WTC11 (cell line): ENCODE results near the gene LSM11. TPM values are rescaled to one million over a fixed set of nuclear protein-coding genes. Genes with fewer than 3 reads are reported as not detected.
A peak's percentile ranks its signal among the peaks of the same experiment; 100 is the strongest.

ENCODE experiments used
- ATAC-seq: fragments of 200-7000 bp; cut with Tn5 transposase; 2 replicates; pipeline ENCODE4 v1.10.0; 2021; ENCODE audit warnings: mild to moderate bottlenecking, moderate library complexity
- CTCF ChIA-PET: fragments of 300-600 bp; sonication (Branson Sonifier 250); formaldehyde crosslinking; loops from one replicate; lab custom pipeline; 2021; ENCODE audit warnings: antibody characterized with exemption; lab: Charles Lee
- POLR2A ChIA-PET: fragments of 350-600 bp; sonication (Branson Sonifier 250); formaldehyde crosslinking; loops from one replicate; lab custom pipeline; 2021; ENCODE audit warnings: antibody characterized with exemption; lab: Charles Lee
- DNase-seq: peaks from one replicate; pipeline ENCODE4 v3.0.0; 2021; ENCODE audit warnings: low spot score
- H3K27ac Mint-ChIP-seq: 2 replicates; pipeline ENCODE4 v1.8.0; 2021; ENCODE audit warnings: mixed read lengths
- H3K27me3 Mint-ChIP-seq: 2 replicates; pipeline ENCODE4 v1.8.0; 2021; ENCODE audit warnings: low read depth, mild to moderate bottlenecking, moderate library complexity, mixed read lengths
- H3K36me3 Mint-ChIP-seq: 2 replicates; pipeline ENCODE4 v1.8.0; 2021; ENCODE audit warnings: mixed read lengths
- H3K4me1 Mint-ChIP-seq: 2 replicates; pipeline ENCODE4 v1.8.0; 2022; ENCODE audit warnings: mixed read lengths
- H3K4me3 Mint-ChIP-seq: 2 replicates; pipeline ENCODE4 v1.8.0; 2021; ENCODE audit warnings: mild to moderate bottlenecking, moderate library complexity, mixed read lengths
- H3K9me3 Mint-ChIP-seq: 2 replicates; pipeline ENCODE4 v1.8.0; 2021; ENCODE audit warnings: mixed read lengths
- AR ChIP-seq: fragments of 250-450 bp; sonication (Bioruptor Pico); IDR thresholded peaks from 2 replicates; pipeline ENCODE4 v1.9.0; 2021; ENCODE audit warnings: mild to moderate bottlenecking
- ARID4B ChIP-seq: sonication (generic); formaldehyde crosslinking; IDR thresholded peaks from 2 replicates; pipeline ENCODE4 v1.8.0; 2023; ENCODE audit warnings: missing genetic modification reagents, mild to moderate bottlenecking, borderline replicate concordance
- E2F4 ChIP-seq: sonication (generic); formaldehyde crosslinking; IDR thresholded peaks from 2 replicates; pipeline ENCODE4 v1.8.1; 2022; ENCODE audit warnings: low read depth, mild to moderate bottlenecking, moderate library complexity, missing genetic modification reagents, borderline replicate concordance
- FOXP4 ChIP-seq: sonication (generic); formaldehyde crosslinking; IDR thresholded peaks from 2 replicates; pipeline ENCODE4 v1.8.0; 2022; ENCODE audit warnings: mild to moderate bottlenecking, missing genetic modification reagents
- GRHL2 ChIP-seq: fragments of 250-450 bp; sonication (Bioruptor Pico); IDR thresholded peaks from 2 replicates; pipeline ENCODE4 v1.8.0; 2022; ENCODE audit warnings: mild to moderate bottlenecking, moderate library complexity; ENCODE audit not compliant: insufficient replicate concordance, severe bottlenecking
- NFATC4 ChIP-seq: fragments of 250-450 bp; sonication (Bioruptor Pico); IDR thresholded peaks from 2 replicates; pipeline ENCODE4 v1.9.0; 2021; ENCODE audit warnings: mild to moderate bottlenecking
- TCF7 ChIP-seq: sonication (generic); formaldehyde crosslinking; IDR thresholded peaks from 2 replicates; pipeline ENCODE4 v1.8.0; 2022; ENCODE audit warnings: mild to moderate bottlenecking, low read depth, missing genetic modification reagents, moderate library complexity
- TEAD4 ChIP-seq: sonication (generic); formaldehyde crosslinking; IDR thresholded peaks from 2 replicates; pipeline ENCODE4 v1.8.0; 2022; ENCODE audit warnings: mild to moderate bottlenecking, missing genetic modification reagents
- ZNF121 ChIP-seq: sonication (generic); formaldehyde crosslinking; IDR thresholded peaks from 2 replicates; pipeline ENCODE4 v1.8.0; 2023; ENCODE audit warnings: missing genetic modification reagents
- ZNF512 ChIP-seq: sonication (generic); formaldehyde crosslinking; IDR thresholded peaks from 2 replicates; pipeline ENCODE4 v1.8.1; 2022; ENCODE audit warnings: missing genetic modification reagents, borderline replicate concordance
- total RNA-seq: library from RNA; stranded (reverse); gene quantifications from 3 replicates; pipeline ENCODE4 v1.2.3, GENCODE V29; 2021

LSM11 gene
- total RNA-seq, 1 experiment from 2014 or later: 5.2 TPM

- TF ChIP-seq E2F4 (no peak), ZNF512 (CRISPR knock-in tag) (no peak), FOXP4 (CRISPR knock-in tag) (peak; percentile 50), ARID4B (peak; percentile 90)
Observed at GRCh38 chr5:157731272-157732129, 12.0 kb upstream of the LSM11 start, which contains the start of gene THG1L (continued).

- peaks cover 38% of the 10 kb centered on the region for H3K36me3 Mint-ChIP-seq
- ChIA-PET POLR2A (interaction anchor here (1.0 to 1.8 kb wide), 3 partner anchors 12 to 80 kb away, joined by 3 to 4 read pairs (median 3); partner anchors contain the start of genes LSM11 and SOX30), CTCF (interaction anchor here (1.0 to 3.4 kb wide), 5 partner anchors 10 to 260 kb away, joined by 3 to 45 read pairs (median 4); partner anchors contain the start of gene LSM11)
- H3K27me3 Mint-ChIP-seq: no peaks in the 10 kb centered on the region
- H3K4me1 Mint-ChIP-seq: peaks cover 5% of the 10 kb centered on the region
- ATAC-seq (no peak), DNase-seq (no peak)
- peaks cover 7% of the 10 kb centered on the region for H3K9me3 Mint-ChIP-seq
- H3K27ac Mint-ChIP-seq: 0 out of 2 replicates have a peak overlapping the region, but pooled peaks have one; percentile 60
- TF ChIP-seq TCF7 (no peak), GRHL2 (no peak), NFATC4 (CRISPR knock-in tag) (no peak), AR (CRISPR knock-in tag) (no peak), TEAD4 (CRISPR knock-in tag) (no peak), ZNF121 (CRISPR knock-in tag) (no peak)
- H3K4me3 Mint-ChIP-seq: peak overlapping the region; percentile 98
Observed at GRCh38 chr5:157732130-157732514, 11.4 kb upstream of the LSM11 start.
